SK-N-SH (cell line): ENCODE data around the gene C12orf57. TPM values are rescaled to one million over a fixed set of nuclear protein-coding genes. Genes with fewer than 3 reads are reported as not detected.

Experiments used
- CTCF ChIA-PET: fragments of 300-600, 350-600 bp; formaldehyde crosslinking; extraction: SDS; loops from one replicate; lab custom pipeline; 2021; lab: Yijun Ruan, JAX
- POLR2A ChIA-PET: fragments of 350-600 bp; sonication (Branson Sonifier 250); formaldehyde crosslinking; extraction: SDS; loops from one replicate; lab custom pipeline; 2020; ENCODE audit warnings: antibody characterized with exemption, inconsistent platforms; lab: Yijun Ruan, JAX
- DNase-seq: peaks from one replicate; pipeline ENCODE4 v3.0.0; 2012
- H2AFZ ChIP-seq: fragments of 200-600 bp; sonication (generic); 2 replicates; pipeline ENCODE4 v1.8.1; 2016; ENCODE audit warnings: antibody characterized with exemption, mild to moderate bottlenecking, low read depth
- H3F3A ChIP-seq: fragments of 200-600 bp; sonication (generic); replicated peaks from 2 replicates; pipeline ENCODE3; 2016; ENCODE audit warnings: antibody characterized with exemption, mild to moderate bottlenecking; ENCODE audit not compliant: insufficient read depth
- H3K27ac ChIP-seq, 2 experiments: fragments of 200-500 bp in 1 of 2; fragments of 200-600 bp in 1 of 2; sonication (Bioruptor generic) in 1 of 2; sonication (generic), shearing (Covaris generic) in 1 of 2; 2 replicates each; pipeline versions ENCODE4 v1.5.1 to v1.6.1; 2014 to 2016; ENCODE audit warnings: low read depth in 2 of 2, inconsistent platforms in 1 of 2, low read length in 1 of 2, mild to moderate bottlenecking in 1 of 2, mixed read lengths in 1 of 2
- H3K27me3 ChIP-seq: fragments of 200-600 bp; sonication (generic), shearing (Covaris generic); 2 replicates; pipeline ENCODE4 v1.6.1; 2016; ENCODE audit warnings: mixed run types; ENCODE audit not compliant: insufficient read depth
- H3K36me3 ChIP-seq, 2 experiments: fragments of 200-500 bp in 1 of 2; fragments of 200-600 bp in 1 of 2; sonication (Bioruptor generic) in 1 of 2; sonication (generic) in 1 of 2; replicated peaks in 1 of 2; 2 replicates each; pipeline versions ENCODE3 to v1.5.1; 2014 to 2016; ENCODE audit warnings: low read length in 1 of 2, mild to moderate bottlenecking in 1 of 2; ENCODE audit not compliant: insufficient read depth in 2 of 2, control insufficient read depth in 1 of 2
- H3K4me1 ChIP-seq, 2 experiments: fragments of 200-500 bp in 1 of 2; fragments of 200-600 bp in 1 of 2; sonication (Bioruptor generic) in 1 of 2; sonication (generic), shearing (Covaris generic) in 1 of 2; 2 replicates each; pipeline versions ENCODE4 v1.5.1 to v1.6.1; 2014 to 2016; ENCODE audit warnings: low read depth in 1 of 2, low read length in 1 of 2, mixed run types in 1 of 2; ENCODE audit not compliant: insufficient read depth in 2 of 2, control insufficient read depth in 1 of 2
- H3K4me2 ChIP-seq: fragments of 200-600 bp; sonication (generic), shearing (Covaris generic); 2 replicates; pipeline ENCODE4 v1.6.1; 2017; ENCODE audit warnings: mixed run types
- H3K4me3 ChIP-seq, 2 experiments: fragments of 200-500 bp in 1 of 2; fragments of 200-600 bp in 1 of 2; sonication (Bioruptor generic) in 1 of 2; sonication (generic), shearing (Covaris generic) in 1 of 2; 2 replicates each; pipeline versions ENCODE4 v1.5.1 to v1.8.1; 2014 to 2016; ENCODE audit warnings: low read depth in 2 of 2, inconsistent platforms in 1 of 2, low read length in 1 of 2, mild to moderate bottlenecking in 1 of 2, mixed read lengths in 1 of 2, moderate library complexity in 1 of 2
- H3K79me2 ChIP-seq: fragments of 200-600 bp; sonication (generic); 2 replicates; pipeline ENCODE4 v1.8.1; 2017; ENCODE audit warnings: mild to moderate bottlenecking; ENCODE audit not compliant: insufficient read depth
- H3K9ac ChIP-seq: fragments of 200-600 bp; sonication (generic); 2 replicates; pipeline ENCODE4 v1.6.1; 2017; ENCODE audit warnings: mixed run types
- H3K9me2 ChIP-seq: fragments of 200-600 bp; sonication (generic); 2 replicates; pipeline ENCODE4 v1.6.1; 2017; ENCODE audit warnings: mixed run types
- H3K9me3 ChIP-seq: fragments of 200-600 bp; sonication (generic); 2 replicates; pipeline ENCODE4 v1.6.1; 2017; ENCODE audit warnings: mixed run types, mild to moderate bottlenecking, moderate library complexity
- H4K20me1 ChIP-seq: fragments of 200-600 bp; sonication (generic); 2 replicates; pipeline ENCODE4 v1.6.1; 2017; ENCODE audit warnings: mild to moderate bottlenecking, mixed run types; ENCODE audit not compliant: insufficient read depth
- CHD2 ChIP-seq: fragments of 150-350 bp; IDR thresholded peaks from 2 replicates; pipeline ENCODE4 v1.6.1; 2018; ENCODE audit warnings: low read length; ENCODE audit not compliant: partially characterized antibody
- EP300 ChIP-seq, 2 experiments: IDR thresholded peaks; 2 replicates each; pipeline versions ENCODE4 v1.4.0 to v1.6.1; 2012; ENCODE audit warnings: borderline replicate concordance in 1 of 2, low read depth in 1 of 2, low read length in 1 of 2
- FOSL2 ChIP-seq: IDR thresholded peaks from 2 replicates; pipeline ENCODE4 v1.4.0; 2012; ENCODE audit warnings: low read depth, mild to moderate bottlenecking, moderate library complexity, borderline replicate concordance
- FOXJ3 ChIP-seq: sonication (generic); formaldehyde crosslinking; IDR thresholded peaks from 2 replicates; pipeline ENCODE4 v1.5.1; 2020; ENCODE audit warnings: mild to moderate bottlenecking, missing genetic modification reagents
- GABPA ChIP-seq: IDR thresholded peaks from 2 replicates; pipeline ENCODE4 v1.4.0; 2012; ENCODE audit warnings: low read depth, mild to moderate bottlenecking
- GATA2 ChIP-seq: sonication (generic); formaldehyde crosslinking; IDR thresholded peaks from 2 replicates; pipeline ENCODE4 v1.5.0; 2020; ENCODE audit warnings: mild to moderate bottlenecking, missing genetic modification reagents
- JUND ChIP-seq: IDR thresholded peaks from 2 replicates; pipeline ENCODE4 v1.4.0; 2012
- MEF2A ChIP-seq: IDR thresholded peaks from 2 replicates; pipeline ENCODE4 v1.4.0; 2012; ENCODE audit warnings: low read depth, borderline replicate concordance
- POLR2AphosphoS5 ChIP-seq: IDR thresholded peaks from 2 replicates; pipeline ENCODE4 v1.6.1; 2012; ENCODE audit warnings: low read depth, low read length
- RAD21 ChIP-seq: IDR thresholded peaks from 2 replicates; pipeline ENCODE4 v1.6.1; 2012; ENCODE audit warnings: mild to moderate bottlenecking, low read length
- RFX5 ChIP-seq: IDR thresholded peaks from 2 replicates; pipeline ENCODE4 v1.6.1; 2012; ENCODE audit warnings: mild to moderate bottlenecking, improper control_type of control experiment, low read length
- RXRA ChIP-seq: IDR thresholded peaks from 2 replicates; pipeline ENCODE4 v1.4.0; 2012; ENCODE audit warnings: low read depth, mild to moderate bottlenecking, borderline replicate concordance
- SIN3A ChIP-seq: IDR thresholded peaks from 2 replicates; pipeline ENCODE4 v1.6.1; 2012; ENCODE audit warnings: low read depth, mild to moderate bottlenecking, low read length, moderate library complexity, borderline replicate concordance
- SMC3 ChIP-seq: IDR thresholded peaks from 2 replicates; pipeline ENCODE4 v1.6.1; 2012; ENCODE audit warnings: low read depth, low read length, improper control_type of control experiment
- TAF1 ChIP-seq: IDR thresholded peaks from 2 replicates; pipeline ENCODE4 v1.6.1; 2012; ENCODE audit warnings: low read depth, mild to moderate bottlenecking, low read length, moderate library complexity, borderline replicate concordance
- TEAD4 ChIP-seq: IDR thresholded peaks from 2 replicates; pipeline ENCODE4 v1.4.0; 2012; ENCODE audit warnings: mild to moderate bottlenecking, borderline replicate concordance; ENCODE audit not compliant: insufficient read depth
- WGBS: methylation state at CpG from one replicate; pipeline ENCODE4 v1.1.6; 2017; ENCODE audit warnings: low lambda C conversion rate; 5-methylcytosine and 5-hydroxymethylcytosine counted together
- polyA plus RNA-seq, 3 experiments: library from polyadenylated mRNA; depleted of rRNA; stranded (reverse); fragments of >200 nt; gene quantifications; 2 replicates each; pipeline ENCODE4 v1.2.3, GENCODE V29; 2012
- TF ChIP-seq, protein P1 (sequence below): IDR thresholded peaks from 2 replicates; pipeline ENCODE4 v1.4.0; 2012; ENCODE audit warnings: low read depth, borderline replicate concordance
- TF ChIP-seq, protein P2 (sequence below): IDR thresholded peaks from 2 replicates; pipeline ENCODE4; 2012
- TF ChIP-seq, protein P3 (sequence below): fragments of 150-350 bp; IDR thresholded peaks from 2 replicates; pipeline ENCODE4 v1.6.1; 2016; ENCODE audit warnings: mild to moderate bottlenecking, low read depth, low read length
- TF ChIP-seq, protein P4 (sequence below): IDR thresholded peaks from 2 replicates; pipeline ENCODE4 v1.4.0; 2012; ENCODE audit warnings: low read depth, borderline replicate concordance

C12orf57 gene
- polyA plus RNA-seq, 1 of the 3 experiments (the other 2 are of a cell fraction), result 659 TPM

GRCh38 chr12:6959058-6959804, 15.4 kb downstream of the C12orf57 start:
- WGBS, result 88% methylated on average over 22 of the region's 24 CpGs
- no peaks in the 10 kb centered on the region for H3K79me2 ChIP-seq
- H3K9me2 ChIP-seq, result no peaks in the 10 kb centered on the region
- ChIA-PET POLR2A (interaction anchor here (1.5 kb wide), 1 partner anchor 15 kb away, joined by 3 read pairs; the partner anchor contains the start of gene C12orf57), CTCF (interaction anchor here (1.4 to 8.0 kb wide), 3 partner anchors 14 to 149 kb away, joined by 4 to 114 read pairs (median 62); partner anchors contain the start of genes C12orf57 and RNU7-1)
- H3K4me3 ChIP-seq, result no peak overlapping the region
- H3K27ac ChIP-seq, result no peak overlapping the region
- H3K36me3 ChIP-seq, result peaks cover 0 to 1% of the 10 kb centered on the region in 2 experiments
- TF ChIP-seq SMC3 (no peak), RAD21 (no peak), POLR2AphosphoS5 (no peak), FOXJ3 (CRISPR knock-in tag) (no peak), GABPA (no peak), RFX5 (no peak), CHD2 (no peak), MEF2A (no peak)
- TF ChIP-seq, protein P1, sequence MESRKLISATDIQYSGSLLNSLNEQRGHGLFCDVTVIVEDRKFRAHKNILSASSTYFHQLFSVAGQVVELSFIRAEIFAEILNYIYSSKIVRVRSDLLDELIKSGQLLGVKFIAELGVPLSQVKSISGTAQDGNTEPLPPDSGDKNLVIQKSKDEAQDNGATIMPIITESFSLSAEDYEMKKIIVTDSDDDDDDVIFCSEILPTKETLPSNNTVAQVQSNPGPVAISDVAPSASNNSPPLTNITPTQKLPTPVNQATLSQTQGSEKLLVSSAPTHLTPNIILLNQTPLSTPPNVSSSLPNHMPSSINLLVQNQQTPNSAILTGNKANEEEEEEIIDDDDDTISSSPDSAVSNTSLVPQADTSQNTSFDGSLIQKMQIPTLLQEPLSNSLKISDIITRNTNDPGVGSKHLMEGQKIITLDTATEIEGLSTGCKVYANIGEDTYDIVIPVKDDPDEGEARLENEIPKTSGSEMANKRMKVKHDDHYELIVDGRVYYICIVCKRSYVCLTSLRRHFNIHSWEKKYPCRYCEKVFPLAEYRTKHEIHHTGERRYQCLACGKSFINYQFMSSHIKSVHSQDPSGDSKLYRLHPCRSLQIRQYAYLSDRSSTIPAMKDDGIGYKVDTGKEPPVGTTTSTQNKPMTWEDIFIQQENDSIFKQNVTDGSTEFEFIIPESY, result no peak
- TF ChIP-seq, all 33 proteins: peak for 0
- no peak overlapping the region for H3K4me2 ChIP-seq
- DNase-seq, result no peak
- no peaks in the 10 kb centered on the region for H3K27me3 ChIP-seq
- H3K4me1 ChIP-seq, result peaks cover 0 to 8% of the 10 kb centered on the region in 2 experiments; a peak in 2 of 4 replicates
- H4K20me1 ChIP-seq, result no peaks in the 10 kb centered on the region
- H3F3A ChIP-seq, result peaks cover 2% of the 10 kb centered on the region
- no peak overlapping the region for H2AFZ ChIP-seq
- no peaks in the 10 kb centered on the region for H3K9me3 ChIP-seq
- H3K9ac ChIP-seq, result no peak overlapping the region

DNA sequence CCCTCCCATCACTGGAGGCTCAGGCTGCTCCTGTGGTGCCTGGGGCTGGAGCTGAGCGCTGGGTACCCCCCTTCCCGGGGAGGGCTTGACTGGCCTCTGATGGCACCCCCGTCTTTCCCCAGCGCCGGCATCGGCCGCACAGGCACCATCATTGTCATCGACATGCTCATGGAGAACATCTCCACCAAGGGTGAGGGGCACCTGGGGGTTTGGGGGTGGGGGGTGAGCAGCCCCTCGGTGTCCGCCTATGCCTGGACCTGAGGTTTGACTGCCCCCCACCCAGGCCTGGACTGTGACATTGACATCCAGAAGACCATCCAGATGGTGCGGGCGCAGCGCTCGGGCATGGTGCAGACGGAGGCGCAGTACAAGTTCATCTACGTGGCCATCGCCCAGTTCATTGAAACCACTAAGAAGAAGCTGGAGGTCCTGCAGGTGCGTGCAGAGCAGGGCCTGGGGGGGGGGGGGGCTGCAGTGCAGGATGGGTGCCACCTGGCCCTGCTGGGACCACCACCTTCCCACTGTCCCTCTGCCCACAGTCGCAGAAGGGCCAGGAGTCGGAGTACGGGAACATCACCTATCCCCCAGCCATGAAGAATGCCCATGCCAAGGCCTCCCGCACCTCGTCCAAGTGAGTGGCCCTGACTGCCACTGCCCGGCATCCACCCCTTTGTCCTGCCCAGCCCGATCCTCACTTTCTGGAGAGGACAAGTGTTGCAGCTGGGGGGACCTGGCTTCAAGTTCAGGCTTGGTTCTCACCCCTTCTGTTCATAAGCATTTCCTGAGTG, 16.2 kb downstream of the C12orf57 start:
- CTCF ChIA-PET, result interaction anchor here (0.7 to 8.0 kb wide), 4 partner anchors 15 to 153 kb away, joined by 3 to 114 read pairs (median 33); partner anchors contain the start of genes C12orf57 and RNU7-1
- no peak overlapping the region for H3K9ac ChIP-seq
- H3K79me2 ChIP-seq, result no peaks in the 10 kb centered on the region
- peaks cover 0 to 8% of the 10 kb centered on the region in 2 experiments; a peak in 2 of 4 replicates for H3K4me1 ChIP-seq
- 70% methylated on average over 12 of the region's 26 CpGs for WGBS
- H3K27me3 ChIP-seq, result no peaks in the 10 kb centered on the region
- H3K36me3 ChIP-seq, result peaks cover 0 to 9% of the 10 kb centered on the region in 2 experiments
- H4K20me1 ChIP-seq, result no peaks in the 10 kb centered on the region
- H3K9me3 ChIP-seq, result no peaks in the 10 kb centered on the region
- H3K9me2 ChIP-seq, result no peaks in the 10 kb centered on the region
- DNase-seq, result no peak
- no peak overlapping the region for H3K4me3 ChIP-seq
- no peak overlapping the region for H3K27ac ChIP-seq
- H3F3A ChIP-seq, result peaks cover 9% of the 10 kb centered on the region
- H3K4me2 ChIP-seq, result no peak overlapping the region
- no peak overlapping the region for H2AFZ ChIP-seq
- POLR2A ChIA-PET, result interaction anchor here (0.7 to 6.8 kb wide), 3 partner anchors 15 to 35 kb away, joined by 3 to 62 read pairs (median 3); partner anchors contain the start of genes C12orf57 and RNU7-1
- TF ChIP-seq FOSL2, result no peak
- TF ChIP-seq, protein P2, sequence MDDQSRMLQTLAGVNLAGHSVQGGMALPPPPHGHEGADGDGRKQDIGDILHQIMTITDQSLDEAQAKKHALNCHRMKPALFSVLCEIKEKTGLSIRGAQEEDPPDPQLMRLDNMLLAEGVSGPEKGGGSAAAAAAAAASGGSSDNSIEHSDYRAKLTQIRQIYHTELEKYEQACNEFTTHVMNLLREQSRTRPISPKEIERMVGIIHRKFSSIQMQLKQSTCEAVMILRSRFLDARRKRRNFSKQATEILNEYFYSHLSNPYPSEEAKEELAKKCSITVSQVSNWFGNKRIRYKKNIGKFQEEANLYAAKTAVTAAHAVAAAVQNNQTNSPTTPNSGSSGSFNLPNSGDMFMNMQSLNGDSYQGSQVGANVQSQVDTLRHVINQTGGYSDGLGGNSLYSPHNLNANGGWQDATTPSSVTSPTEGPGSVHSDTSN, result no peak
- no peak for TF ChIP-seq TEAD4
- no peak for TF ChIP-seq CHD2
- no peak for TF ChIP-seq EP300 (IDR thresholded peaks at IDR 0.05; ENCODE audit: borderline replicate concordance in 1 of 2, low read depth in 1 of 2, low read length in 1 of 2)
- no peak for TF ChIP-seq JUND
- TF ChIP-seq TAF1, result no peak
- TF ChIP-seq FOXJ3 (CRISPR knock-in tag), result no peak
- TF ChIP-seq, protein P3, sequence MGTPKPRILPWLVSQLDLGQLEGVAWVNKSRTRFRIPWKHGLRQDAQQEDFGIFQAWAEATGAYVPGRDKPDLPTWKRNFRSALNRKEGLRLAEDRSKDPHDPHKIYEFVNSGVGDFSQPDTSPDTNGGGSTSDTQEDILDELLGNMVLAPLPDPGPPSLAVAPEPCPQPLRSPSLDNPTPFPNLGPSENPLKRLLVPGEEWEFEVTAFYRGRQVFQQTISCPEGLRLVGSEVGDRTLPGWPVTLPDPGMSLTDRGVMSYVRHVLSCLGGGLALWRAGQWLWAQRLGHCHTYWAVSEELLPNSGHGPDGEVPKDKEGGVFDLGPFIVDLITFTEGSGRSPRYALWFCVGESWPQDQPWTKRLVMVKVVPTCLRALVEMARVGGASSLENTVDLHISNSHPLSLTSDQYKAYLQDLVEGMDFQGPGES, result no peak
- no peak for TF ChIP-seq SIN3A
- TF ChIP-seq, protein P4, sequence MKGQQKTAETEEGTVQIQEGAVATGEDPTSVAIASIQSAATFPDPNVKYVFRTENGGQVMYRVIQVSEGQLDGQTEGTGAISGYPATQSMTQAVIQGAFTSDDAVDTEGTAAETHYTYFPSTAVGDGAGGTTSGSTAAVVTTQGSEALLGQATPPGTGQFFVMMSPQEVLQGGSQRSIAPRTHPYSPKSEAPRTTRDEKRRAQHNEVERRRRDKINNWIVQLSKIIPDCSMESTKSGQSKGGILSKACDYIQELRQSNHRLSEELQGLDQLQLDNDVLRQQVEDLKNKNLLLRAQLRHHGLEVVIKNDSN, result no peak
- TF ChIP-seq RXRA, result no peak
- TF ChIP-seq GATA2 (CRISPR knock-in tag), result no peak
- TF ChIP-seq GABPA, result no peak
